ENCODE results near the gene TAOK2. TPM values are rescaled to one million over a fixed set of nuclear protein-coding genes. Genes with fewer than 3 reads are reported as not detected.
A peak's percentile ranks its signal among the peaks of the same experiment; 100 is the strongest.
"Not testable (repeated sequence)": the region's sequence is repeated elsewhere in the genome, so short reads cannot be mapped to it uniquely, and the experiment has no call there.

TAOK2 gene
- total RNA-seq (2014; rRNA removed; shearing (Covaris generic)) = 39.9 and 41.3 TPM in 2 replicates

DNA sequence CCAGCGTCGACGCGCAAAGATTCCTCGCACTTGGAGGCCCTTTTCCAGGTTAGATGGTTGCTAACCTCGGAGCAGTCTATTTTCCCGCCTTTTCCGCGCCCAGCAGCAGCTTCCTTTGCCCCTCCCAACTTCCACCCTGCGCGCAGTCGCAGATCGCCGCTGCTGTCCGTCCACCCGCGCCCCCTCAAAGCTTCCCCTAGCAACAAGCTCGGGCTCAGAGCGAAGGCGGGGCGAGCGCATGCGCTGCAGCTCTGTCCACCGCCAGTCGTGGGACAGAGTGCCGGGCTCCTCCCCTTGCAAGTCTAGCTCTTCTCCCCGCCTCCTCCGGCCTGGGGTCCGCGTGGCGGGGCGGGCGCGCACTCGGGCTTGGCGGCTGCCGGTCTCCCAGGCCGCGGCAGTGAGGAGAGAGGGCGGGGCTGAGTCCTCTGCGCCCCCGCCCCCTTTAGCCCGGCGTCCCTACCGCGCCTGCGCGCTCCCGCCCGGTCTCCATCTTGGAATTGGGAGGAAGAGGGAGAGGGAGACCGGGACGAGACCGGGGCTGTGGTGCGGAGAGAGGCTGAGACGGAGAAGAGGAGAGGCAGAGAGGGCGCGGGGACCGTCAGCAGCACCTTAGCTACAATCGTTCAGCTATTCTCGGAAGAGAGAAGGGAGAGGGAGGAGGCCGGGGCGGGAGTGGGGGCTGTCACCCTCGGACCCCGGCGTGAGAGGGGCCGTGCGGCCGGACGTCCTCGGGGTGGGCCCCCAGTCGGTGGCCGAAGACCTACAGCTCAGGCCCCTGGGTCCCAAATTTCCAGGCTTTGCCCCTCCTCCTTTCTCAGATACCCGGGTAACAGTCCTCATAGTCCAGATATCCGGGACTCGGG, at the start of gene TAOK2:
TAOK2 (plus strand) TSS at position 485 of the 863 bp plus-strand sequence. CDS start 3,905 bp downstream, outside the sequence.
- H3K4me3 ChIP-seq (ENCODE audit: insufficient read depth, low read depth, low read length) = peak within 1 kb of the TSS; percentile 90
- peaks cover 17% of the 10 kb centered on the region for H3K36me3 ChIP-seq (replicated peaks; ENCODE audit: control insufficient read depth, insufficient read depth, low read length)
- H3K27me3 ChIP-seq (ENCODE audit: control insufficient read depth, insufficient read depth, low read length) = peaks cover 3% of the 10 kb centered on the region
- peak; percentile 100 for DNase-seq

GRCh38 chr16:29925105-29925756, 48.4 kb upstream of the TAOK2 start:
- no peaks in the 10 kb centered on the region for H3K27me3 ChIP-seq (ENCODE audit: control insufficient read depth, insufficient read depth, low read length)
- peaks cover 3% of the 10 kb centered on the region; the same call in 1 of the 2 replicates for H3K36me3 ChIP-seq (replicated peaks; ENCODE audit: control insufficient read depth, insufficient read depth, low read length)
- DNase-seq = peak; percentile 33
- H3K4me3 ChIP-seq (ENCODE audit: insufficient read depth, low read depth, low read length) = peak overlapping the region; percentile 96

DNA sequence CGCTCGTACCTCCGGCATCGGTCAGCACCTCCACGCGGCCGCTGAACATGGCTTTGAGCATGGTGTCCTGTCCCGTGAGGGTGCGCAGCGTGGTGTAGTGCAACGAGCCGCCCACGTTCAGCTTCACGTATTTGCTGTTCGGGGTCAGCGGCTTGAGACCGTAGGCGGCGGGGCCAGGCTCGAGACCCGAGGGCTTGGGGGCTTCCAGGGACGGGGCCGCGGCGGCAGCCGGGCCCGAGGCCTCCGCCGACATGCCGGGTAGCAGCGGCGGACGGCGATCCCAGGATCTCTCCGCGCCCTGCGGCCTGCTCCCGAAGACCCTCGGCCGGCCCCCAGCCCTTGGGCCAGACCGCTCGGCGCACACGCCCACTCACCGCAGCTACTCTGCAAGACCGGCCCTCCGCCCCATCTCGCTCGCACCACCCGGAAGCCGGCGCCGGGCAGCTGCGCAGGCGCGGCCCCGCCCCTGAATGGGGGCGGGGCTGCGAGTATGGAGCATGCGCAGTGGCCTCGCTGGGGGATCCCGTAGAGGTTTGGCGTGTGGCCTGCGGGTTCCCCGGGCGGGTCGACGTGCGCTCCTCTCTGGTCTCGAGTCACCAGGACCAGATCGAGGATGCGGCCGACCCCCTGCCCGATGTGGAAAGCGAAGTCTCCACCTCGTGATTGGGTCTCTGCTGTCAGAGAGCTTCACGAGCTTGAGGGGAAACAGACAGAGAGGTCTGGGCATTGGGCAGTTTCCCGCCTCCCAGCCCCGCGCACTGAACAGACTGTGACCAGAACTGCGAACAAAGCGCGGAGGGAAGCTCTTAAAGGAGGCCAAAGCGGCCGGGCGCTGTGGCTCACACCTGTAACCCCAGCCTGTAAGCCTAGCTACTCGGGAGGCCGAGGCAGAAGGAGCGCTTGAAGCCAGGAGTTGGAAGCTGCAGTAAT, 47.6 kb upstream of the TAOK2 start, which contains the start of gene KCTD13:
KCTD13 (minus strand) TSS at position 446 of the 930 bp plus-strand sequence; CDS start at position 253, 193 bp downstream.
- Histone ChIP-seq H3K27me3 (ENCODE audit: control insufficient read depth, insufficient read depth, low read length) (no peaks in the 10 kb centered on the region), H3K4me3 (ENCODE audit: insufficient read depth, low read depth, low read length) (peak within 1 kb of the TSS; percentile 96), H3K36me3 (replicated peaks; ENCODE audit: control insufficient read depth, insufficient read depth, low read length) (peaks cover 3% of the 10 kb centered on the region; the same call in 1 of the 2 replicates)
- peak; percentile 99 for DNase-seq

DNA sequence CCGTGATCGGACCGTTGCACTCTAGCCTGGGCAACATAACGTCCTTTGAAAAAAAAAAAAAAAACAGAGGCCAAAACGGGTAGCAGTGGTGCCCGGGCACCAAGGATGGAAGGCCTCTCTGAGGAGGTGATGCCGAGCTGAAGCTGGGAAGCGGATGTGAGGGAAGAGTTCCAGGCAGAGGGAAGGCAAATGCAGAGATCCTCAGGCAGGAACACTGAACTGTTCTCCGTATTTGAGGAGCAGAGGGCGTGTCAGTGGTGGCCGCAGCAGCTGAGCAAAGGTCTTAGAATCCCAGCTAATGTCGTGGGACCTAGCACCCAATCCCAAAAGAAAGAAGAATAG, 47.0 kb upstream of the TAOK2 start:
- peak; percentile 47 for DNase-seq
- no peaks in the 10 kb centered on the region for H3K27me3 ChIP-seq (ENCODE audit: control insufficient read depth, insufficient read depth, low read length)
- H3K4me3 ChIP-seq (ENCODE audit: insufficient read depth, low read depth, low read length) = peak overlapping the region; percentile 96
- peaks cover 1% of the 10 kb centered on the region; the same call in 1 of the 2 replicates for H3K36me3 ChIP-seq (replicated peaks; ENCODE audit: control insufficient read depth, insufficient read depth, low read length)

DNA sequence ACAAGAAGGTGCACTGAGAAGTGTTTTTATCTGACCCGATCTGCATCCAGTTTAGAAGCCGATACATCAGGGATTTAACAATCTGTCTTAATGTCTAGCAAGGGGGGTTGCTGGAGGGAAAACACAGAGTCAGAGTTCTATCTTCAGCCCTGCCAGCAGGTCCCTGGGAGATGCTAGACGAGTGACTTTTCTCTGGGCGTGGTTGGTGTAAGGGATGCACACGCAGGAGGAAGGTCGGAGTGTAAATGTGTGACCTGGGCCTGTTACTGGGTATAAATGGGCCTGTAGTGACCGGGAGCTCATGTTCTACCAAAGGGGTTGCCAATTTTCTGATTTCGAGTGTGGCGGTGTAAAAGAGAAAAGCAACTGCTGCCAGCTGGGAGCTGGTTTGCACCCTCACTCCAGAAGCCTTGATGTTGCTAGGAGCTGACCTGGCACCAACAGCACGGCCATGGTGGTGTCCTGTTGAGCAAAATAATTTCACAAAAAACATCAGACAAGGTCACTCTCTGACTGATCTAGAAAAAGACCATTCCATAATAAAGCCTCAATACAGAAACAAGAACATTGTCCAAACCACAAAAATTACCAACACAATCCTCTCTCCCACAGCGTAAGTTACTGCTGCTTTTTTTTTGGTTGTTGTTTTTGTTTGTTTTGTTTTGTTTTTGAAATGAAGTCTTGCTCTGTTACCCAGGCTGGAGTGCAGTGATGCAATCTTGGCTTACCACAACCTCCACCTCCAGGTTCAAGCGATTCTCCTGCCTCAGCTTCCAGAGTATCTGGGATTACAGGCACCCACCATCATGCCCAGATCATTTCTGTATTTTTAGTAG, 46.4 kb upstream of the TAOK2 start:
- Histone ChIP-seq H3K36me3 (replicated peaks; ENCODE audit: control insufficient read depth, insufficient read depth, low read length) (peaks cover 1% of the 10 kb centered on the region; the same call in 1 of the 2 replicates), H3K4me3 (ENCODE audit: insufficient read depth, low read depth, low read length) (peak overlapping the region; percentile 96; the same call in 1 of the 2 replicates), H3K27me3 (ENCODE audit: control insufficient read depth, insufficient read depth, low read length) (no peaks in the 10 kb centered on the region)
- no peak for DNase-seq

- not testable (repeated sequence) for H3K36me3 ChIP-seq (replicated peaks; ENCODE audit: control insufficient read depth, insufficient read depth, low read length); H3K27me3 ChIP-seq (ENCODE audit: control insufficient read depth, insufficient read depth, low read length); H3K4me3 ChIP-seq (ENCODE audit: insufficient read depth, low read depth, low read length); DNase-seq
Observed at GRCh38 chr16:29931750-29932149, 41.9 kb upstream of the TAOK2 start.

GRCh38 chr16:29940656-29941055, 33.0 kb upstream of the TAOK2 start:
- H3K4me3 ChIP-seq (ENCODE audit: insufficient read depth, low read depth, low read length) = no peak overlapping the region
- H3K27me3 ChIP-seq (ENCODE audit: control insufficient read depth, insufficient read depth, low read length) = no peaks in the 10 kb centered on the region
- no peaks in the 10 kb centered on the region for H3K36me3 ChIP-seq (replicated peaks; ENCODE audit: control insufficient read depth, insufficient read depth, low read length)
- no peak for DNase-seq

DNA sequence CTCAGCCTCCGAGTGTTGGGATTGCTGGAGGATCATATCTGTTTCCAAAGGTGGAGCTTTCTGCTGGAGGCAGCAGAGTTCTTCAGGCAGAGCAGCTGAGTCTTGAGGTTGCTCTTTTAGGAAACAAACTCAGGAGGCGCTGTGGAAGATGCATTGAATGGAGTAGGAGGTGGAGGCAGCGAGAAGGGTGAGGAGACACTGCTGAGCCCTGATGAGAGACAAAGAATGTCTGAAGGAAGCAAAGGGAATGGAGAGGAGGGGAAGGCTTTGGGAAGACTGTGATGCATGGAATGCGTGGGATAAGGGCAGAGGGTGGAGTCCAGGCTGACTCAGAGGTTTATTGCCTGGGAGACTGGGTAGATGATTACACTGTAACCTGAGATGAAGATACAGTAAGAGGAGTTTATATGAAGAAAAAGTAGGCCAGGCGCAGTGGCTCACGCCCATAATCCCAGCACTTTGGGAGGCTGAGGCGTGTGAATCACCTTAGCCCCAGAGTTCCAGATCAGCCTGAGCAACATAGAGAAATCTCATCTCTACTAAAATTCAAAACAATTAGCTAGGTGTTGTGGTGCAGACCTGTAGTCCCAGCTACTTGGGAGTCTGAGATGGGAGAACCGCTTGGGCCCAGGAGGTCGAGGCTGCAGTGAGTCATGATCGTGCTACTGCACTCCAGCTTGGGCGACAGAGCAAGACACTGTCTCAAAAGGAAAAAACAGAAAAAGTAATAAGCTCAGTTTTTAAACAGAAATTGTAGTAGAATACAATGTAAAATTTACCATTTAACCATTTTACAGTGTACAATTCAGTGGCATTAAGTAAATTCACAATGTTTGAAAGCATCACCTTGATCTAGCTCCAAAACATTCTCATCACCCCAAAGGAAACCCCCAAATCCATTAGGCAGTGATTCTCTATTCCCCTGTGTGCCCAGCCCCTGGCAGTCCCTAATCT, 29.5 kb upstream of the TAOK2 start:
- DNase-seq = peak; percentile 68
- no peaks in the 10 kb centered on the region for H3K27me3 ChIP-seq (ENCODE audit: control insufficient read depth, insufficient read depth, low read length)
- H3K36me3 ChIP-seq (replicated peaks; ENCODE audit: control insufficient read depth, insufficient read depth, low read length) = no peaks in the 10 kb centered on the region
- H3K4me3 ChIP-seq (ENCODE audit: insufficient read depth, low read depth, low read length) = no peak overlapping the region

DNA sequence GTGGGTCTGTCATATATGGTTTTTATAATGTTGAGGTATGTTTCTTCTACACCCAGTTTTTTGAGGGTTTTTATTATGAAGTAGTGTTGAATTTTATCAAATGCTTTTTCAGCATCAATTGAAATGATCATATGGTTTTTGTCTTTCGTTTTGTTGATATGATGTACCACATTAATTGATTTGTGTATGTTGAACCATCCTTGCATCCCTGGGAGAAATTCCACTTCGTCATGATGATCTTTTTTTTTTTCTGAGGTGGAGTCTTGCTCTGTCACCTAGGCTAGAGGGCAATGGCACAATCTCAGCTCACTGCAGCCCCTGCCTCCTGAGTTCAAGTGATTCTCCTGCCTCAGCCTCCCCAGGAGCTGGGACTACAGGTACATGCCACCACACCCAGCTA, 25.8 kb upstream of the TAOK2 start:
- no peaks in the 10 kb centered on the region for H3K27me3 ChIP-seq (ENCODE audit: control insufficient read depth, insufficient read depth, low read length)
- no peaks in the 10 kb centered on the region for H3K36me3 ChIP-seq (replicated peaks; ENCODE audit: control insufficient read depth, insufficient read depth, low read length)
- H3K4me3 ChIP-seq (ENCODE audit: insufficient read depth, low read depth, low read length) = no peak overlapping the region
- DNase-seq = no peak

- Histone ChIP-seq H3K4me3 (ENCODE audit: insufficient read depth, low read depth, low read length) (no peak overlapping the region), H3K36me3 (replicated peaks; ENCODE audit: control insufficient read depth, insufficient read depth, low read length) (no peaks in the 10 kb centered on the region), H3K27me3 (ENCODE audit: control insufficient read depth, insufficient read depth, low read length) (no peaks in the 10 kb centered on the region)
- no peak for DNase-seq
Observed at GRCh38 chr16:29950806-29951461, 22.7 kb upstream of the TAOK2 start.

GRCh38 chr16:29951625-29952365, 21.9 kb upstream of the TAOK2 start:
- Histone ChIP-seq H3K27me3 (ENCODE audit: control insufficient read depth, insufficient read depth, low read length) (no peaks in the 10 kb centered on the region), H3K36me3 (replicated peaks; ENCODE audit: control insufficient read depth, insufficient read depth, low read length) (no peaks in the 10 kb centered on the region), H3K4me3 (ENCODE audit: insufficient read depth, low read depth, low read length) (no peak overlapping the region)
- no peak for DNase-seq

DNA sequence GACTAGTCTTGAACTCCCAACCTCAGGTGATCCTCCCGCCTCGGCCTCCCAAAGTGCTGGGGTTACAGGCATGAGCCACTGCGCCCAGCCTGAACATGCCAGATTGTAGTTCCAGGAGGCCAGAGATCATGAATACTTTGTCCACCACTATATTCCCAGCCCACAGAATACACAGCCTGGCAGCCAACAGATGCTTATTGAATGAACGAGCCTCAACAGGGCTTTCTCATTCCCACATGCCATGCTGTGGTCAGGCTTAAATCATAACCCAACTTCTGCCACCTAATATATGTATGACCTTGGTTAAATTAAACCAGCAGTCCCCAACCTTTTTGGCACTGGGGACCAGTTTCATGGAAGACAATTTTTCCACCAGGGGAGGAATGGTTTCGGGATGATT, 14.9 kb upstream of the TAOK2 start:
- Histone ChIP-seq H3K27me3 (ENCODE audit: control insufficient read depth, insufficient read depth, low read length) (no peaks in the 10 kb centered on the region), H3K36me3 (replicated peaks; ENCODE audit: control insufficient read depth, insufficient read depth, low read length) (no peaks in the 10 kb centered on the region), H3K4me3 (ENCODE audit: insufficient read depth, low read depth, low read length) (no peak overlapping the region)
- no peak for DNase-seq

All from H7 (cell line).